Transverse colon (tissue), 4 donors: ENCODE measurements around the gene OR9G4. TPM values are rescaled to one million over a fixed set of nuclear protein-coding genes. Genes with fewer than 3 reads are reported as not detected.

ENCODE experiments used
- DNase-seq: peaks from one replicate; pipeline ENCODE4 v3.0.0-alpha.2; 2019
- H3K27ac ChIP-seq, 4 donors: fragments of 200-600 bp; sonication (generic); 2 replicates each; pipeline ENCODE4 v1.5.1; 2016 to 2018; ENCODE audit warnings: inconsistent platforms in 4 of 4
- H3K27me3 ChIP-seq: fragments of 200-600 bp; sonication (generic); 2 replicates; pipeline ENCODE4 v1.5.1; 2017; ENCODE audit warnings: inconsistent platforms
- H3K36me3 ChIP-seq, 4 donors: fragments of 200-600 bp; sonication (generic); 2 replicates each; pipeline ENCODE4 v1.5.1; 2017 to 2019; ENCODE audit warnings: inconsistent platforms in 4 of 4
- H3K4me1 ChIP-seq, 4 donors: fragments of 200-600 bp; sonication (generic); 2 replicates each; pipeline ENCODE4 v1.5.1; 2017 to 2020; ENCODE audit warnings: inconsistent platforms in 4 of 4
- H3K4me3 ChIP-seq, 4 donors: fragments of 200-600 bp; sonication (generic); 1 replicate in 1 of 4; 2 replicates in 3 of 4; pipeline versions ENCODE4 v1.5.1 to v1.6.1; 2017 to 2019; ENCODE audit warnings: inconsistent platforms in 4 of 4
- H3K9me3 ChIP-seq, 2 donors: fragments of 200-600 bp; sonication (generic); 2 replicates each; pipeline ENCODE4 v1.5.1; 2017 to 2019; ENCODE audit warnings: inconsistent platforms in 2 of 2
- EP300 ChIP-seq: sonication (generic); formaldehyde crosslinking; IDR thresholded peaks from one replicate; pipeline ENCODE4 v1.6.1; 2017; ENCODE audit warnings: antibody characterized with exemption, low read depth
- POLR2A ChIP-seq: fragments of 450-650 bp; IDR thresholded peaks from one replicate; pipeline ENCODE4 v1.6.1; 2016; ENCODE audit warnings: antibody characterized with exemption, mild to moderate bottlenecking, moderate library complexity
- POLR2AphosphoS5 ChIP-seq, 3 donors: sonication (generic); formaldehyde crosslinking; IDR thresholded peaks; one replicate each; pipeline ENCODE4 v1.6.1; 2016; ENCODE audit warnings: antibody characterized with exemption in 3 of 3
- WGBS, 2 donors: methylation state at CpG; one replicate each; pipeline ENCODE4 v1.1.5; 2018; ENCODE audit warnings: low coverage in 1 of 2; 5-methylcytosine and 5-hydroxymethylcytosine counted together
- in situ Hi-C, 4 donors: fragments of 200-750 bp; cut with MboI; loops; one replicate each; pipeline versions ENCODE4 v1.15.0 to v1.15.1; 2017; ENCODE audit warnings: low sequenced_read_pairs in 3 of 4, low pct_ligation_motif_present in 1 of 4, low pct_unique_long_range_greater_than_20kb in 1 of 4
- intact Hi-C: fragments of 100-400 bp; cut with DNase I; formaldehyde crosslinking; loops from one replicate; pipeline ENCODE4 v1.15.1; 2023; ENCODE audit warnings: low total_unique reads
- total RNA-seq, 4 donors: library from RNA; depleted of rRNA; stranded (reverse); fragments of >200 nt; gene quantifications; one replicate each; pipeline ENCODE4 v1.1.0, GENCODE V29; 2016
- TF ChIP-seq, protein P1 (sequence below), 5 experiments: fragments of 200-600 bp in 3 of 5; fragments of 450-650 bp in 2 of 5; sonication (generic) in 3 of 5; IDR thresholded peaks; 1 replicate in 2 of 5; 2 replicates in 3 of 5; pipeline ENCODE4 v1.5.1; 2016 to 2017; ENCODE audit warnings: antibody characterized with exemption in 5 of 5, inconsistent platforms in 3 of 5, mild to moderate bottlenecking in 2 of 5, moderate library complexity in 1 of 5

The OR9G4 gene
- total RNA-seq, 4 donors from 2014 or later, result not detected

DNA sequence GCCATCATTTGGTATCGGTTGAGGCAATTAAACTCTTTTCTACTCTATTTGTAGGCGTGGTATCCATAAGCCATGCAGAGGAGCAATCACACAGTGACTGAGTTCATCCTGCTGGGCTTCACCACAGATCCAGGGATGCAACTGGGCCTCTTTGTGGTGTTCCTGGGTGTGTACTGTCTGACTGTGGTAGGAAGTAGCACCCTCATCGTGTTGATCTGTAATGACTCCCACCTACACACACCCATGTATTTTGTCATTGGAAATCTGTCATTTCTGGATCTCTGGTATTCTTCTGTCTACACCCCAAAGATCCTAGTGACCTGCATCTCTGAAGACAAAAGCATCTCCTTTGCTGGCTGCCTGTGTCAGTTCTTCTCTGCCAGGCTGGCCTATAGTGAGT, 8.4 kb downstream of the OR9G4 start:
- H3K36me3 ChIP-seq, result no peaks in the 10 kb centered on the region
- no peaks in the 10 kb centered on the region for H3K9me3 ChIP-seq
- no peaks in the 10 kb centered on the region for H3K27me3 ChIP-seq
- no peak overlapping the region for H3K27ac ChIP-seq
- WGBS, 2 donors, result 67 to 82% methylated on average over 3 of the region's 3 CpGs
- H3K4me3 ChIP-seq, result no peak overlapping the region
- DNase-seq, result no peak
- in situ Hi-C loops (no loop called here), intact Hi-C loops (no loop called here)
- TF ChIP-seq POLR2A (no peak), POLR2AphosphoS5 (IDR thresholded peaks at IDR 0.05) (no peak), EP300 (no peak)
- TF ChIP-seq, protein P1, sequence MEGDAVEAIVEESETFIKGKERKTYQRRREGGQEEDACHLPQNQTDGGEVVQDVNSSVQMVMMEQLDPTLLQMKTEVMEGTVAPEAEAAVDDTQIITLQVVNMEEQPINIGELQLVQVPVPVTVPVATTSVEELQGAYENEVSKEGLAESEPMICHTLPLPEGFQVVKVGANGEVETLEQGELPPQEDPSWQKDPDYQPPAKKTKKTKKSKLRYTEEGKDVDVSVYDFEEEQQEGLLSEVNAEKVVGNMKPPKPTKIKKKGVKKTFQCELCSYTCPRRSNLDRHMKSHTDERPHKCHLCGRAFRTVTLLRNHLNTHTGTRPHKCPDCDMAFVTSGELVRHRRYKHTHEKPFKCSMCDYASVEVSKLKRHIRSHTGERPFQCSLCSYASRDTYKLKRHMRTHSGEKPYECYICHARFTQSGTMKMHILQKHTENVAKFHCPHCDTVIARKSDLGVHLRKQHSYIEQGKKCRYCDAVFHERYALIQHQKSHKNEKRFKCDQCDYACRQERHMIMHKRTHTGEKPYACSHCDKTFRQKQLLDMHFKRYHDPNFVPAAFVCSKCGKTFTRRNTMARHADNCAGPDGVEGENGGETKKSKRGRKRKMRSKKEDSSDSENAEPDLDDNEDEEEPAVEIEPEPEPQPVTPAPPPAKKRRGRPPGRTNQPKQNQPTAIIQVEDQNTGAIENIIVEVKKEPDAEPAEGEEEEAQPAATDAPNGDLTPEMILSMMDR (IDR thresholded peaks at IDR 0.05), result no peak
- no peaks in the 10 kb centered on the region for H3K4me1 ChIP-seq

DNA sequence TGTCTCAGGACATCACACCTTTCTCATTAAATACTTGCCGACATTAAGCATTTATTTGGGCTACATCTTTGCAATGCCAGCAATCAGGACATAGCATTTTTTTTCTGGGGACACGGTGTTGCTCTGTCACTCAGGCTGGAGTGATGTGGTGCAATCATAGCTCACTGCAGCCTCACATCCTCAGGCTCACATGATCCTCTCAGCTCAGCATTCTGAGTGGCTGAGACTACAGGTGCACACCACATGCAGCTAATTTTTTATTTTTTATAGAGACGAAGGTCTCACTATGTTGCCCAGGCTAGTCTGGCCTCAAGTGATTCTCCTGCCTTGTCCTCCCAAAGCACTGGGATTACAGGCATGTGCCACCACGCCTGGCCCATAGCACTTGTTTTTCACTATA, 28.0 kb downstream of the OR9G4 start:
- H3K27ac ChIP-seq, result no peak overlapping the region
- H3K9me3 ChIP-seq, result no peaks in the 10 kb centered on the region
- 65 to 73% methylated on average over 2 to 4 of the region's 4 CpGs for WGBS, 2 donors
- H3K27me3 ChIP-seq, result no peaks in the 10 kb centered on the region
- no peaks in the 10 kb centered on the region for H3K4me1 ChIP-seq
- no peak overlapping the region for H3K4me3 ChIP-seq
- DNase-seq, result no peak
- TF ChIP-seq EP300 (no peak), POLR2AphosphoS5 (IDR thresholded peaks at IDR 0.05) (no peak), POLR2A (no peak)
- TF ChIP-seq, protein P1 (IDR thresholded peaks at IDR 0.05), result no peak
- intact Hi-C loops (no loop called here), in situ Hi-C loops (no loop called here)
- no peaks in the 10 kb centered on the region for H3K36me3 ChIP-seq

DNA sequence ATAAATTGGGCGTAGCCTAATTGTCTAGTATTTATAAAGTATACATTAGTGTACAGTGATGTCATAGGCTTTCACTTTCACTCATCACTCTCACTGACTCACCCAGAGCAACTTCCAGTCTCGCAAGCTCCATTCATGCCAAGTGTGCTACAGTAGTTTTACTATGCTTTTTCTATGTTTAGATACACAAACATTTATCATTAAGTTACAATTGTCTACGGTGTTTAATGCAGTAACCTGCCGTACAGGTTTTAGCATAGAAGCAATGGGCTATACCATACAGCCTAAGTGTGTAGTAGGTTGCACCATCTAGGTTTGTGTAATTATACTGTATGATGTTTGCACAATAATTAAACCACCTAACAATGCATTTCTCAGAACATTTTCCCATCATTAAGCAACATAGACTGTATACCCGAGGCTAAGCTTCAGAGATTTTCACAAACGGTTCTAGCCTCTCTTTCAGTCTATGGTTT, 32.1 kb downstream of the OR9G4 start:
- H3K4me1 ChIP-seq, result no peaks in the 10 kb centered on the region
- DNase-seq, result peak; percentile 23
- no peak for TF ChIP-seq POLR2AphosphoS5 (IDR thresholded peaks at IDR 0.05)
- no peak for TF ChIP-seq POLR2A
- no peak for TF ChIP-seq EP300
- TF ChIP-seq, protein P1 (IDR thresholded peaks at IDR 0.05), result no peak
- 37 to 45% methylated on average over 3 to 6 of the region's 6 CpGs for WGBS, 2 donors
- no peaks in the 10 kb centered on the region for H3K36me3 ChIP-seq
- H3K27ac ChIP-seq, result peak overlapping the region in 2 of 4 donors; percentile 17 to 18
- H3K4me3 ChIP-seq, result no peak overlapping the region
- H3K27me3 ChIP-seq, result no peaks in the 10 kb centered on the region
- in situ Hi-C loops (no loop called here), intact Hi-C loops (no loop called here)
- H3K9me3 ChIP-seq, result no peaks in the 10 kb centered on the region

DNA sequence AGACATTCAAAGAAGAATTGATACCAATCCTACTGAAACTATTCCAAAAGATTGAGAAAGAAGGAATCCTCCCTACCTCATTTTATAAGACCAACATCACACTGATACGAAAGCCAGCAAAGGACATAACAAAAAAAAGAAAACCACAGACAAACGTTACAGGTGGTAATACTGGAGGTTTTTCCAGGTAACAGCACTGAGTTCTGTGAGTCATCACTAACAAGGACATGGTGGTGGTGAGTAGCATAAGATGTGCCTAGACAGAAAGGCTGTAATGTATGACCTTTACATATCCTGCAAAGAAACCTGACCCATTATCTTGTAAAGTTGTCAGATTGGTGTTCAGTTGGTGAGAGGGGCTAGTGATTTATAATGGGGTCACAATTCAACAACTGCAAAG, 34.3 kb downstream of the OR9G4 start:
- Histone ChIP-seq H3K4me3 (no peak overlapping the region), H3K27me3 (no peaks in the 10 kb centered on the region), H3K4me1 (no peaks in the 10 kb centered on the region), H3K27ac (no peak overlapping the region), H3K36me3 (no peaks in the 10 kb centered on the region), H3K9me3 (no peaks in the 10 kb centered on the region)
- intact Hi-C loops, result no loop called here
- DNase-seq, result no peak
- WGBS, 2 donors, result 57 to 100% methylated on average over 1 to 2 of the region's 2 CpGs
- TF ChIP-seq POLR2A (no peak), POLR2AphosphoS5 (IDR thresholded peaks at IDR 0.05) (no peak), EP300 (no peak)
- TF ChIP-seq, protein P1 (IDR thresholded peaks at IDR 0.05), result no peak
- in situ Hi-C loops, result no loop called here
